Esophagus muscularis mucosa (tissue), 4 donors: ENCODE measurements around the gene TCF7L2. TPM values are rescaled to one million over a fixed set of nuclear protein-coding genes. Genes with fewer than 3 reads are reported as not detected.

Source experiments
- DNase-seq: peaks from one replicate; pipeline ENCODE4 v3.0.0-alpha.2; 2017; ENCODE audit errors: extremely low spot score
- H3K27ac ChIP-seq, 4 donors: fragments of 200-600 bp; sonication (generic); replicated peaks in 1 of 4; 1 replicate in 3 of 4; 2 replicates in 1 of 4; pipeline ENCODE4 v1.5.1; 2016 to 2019; ENCODE audit warnings: mild to moderate bottlenecking in 1 of 4
- H3K27me3 ChIP-seq, 4 donors: fragments of 200-600 bp; sonication (generic); one replicate each; pipeline versions ENCODE4 v1.5.1 to v1.6.0; 2016 to 2019
- H3K36me3 ChIP-seq, 4 donors: fragments of 200-600 bp; sonication (generic); one replicate each; pipeline ENCODE4 v1.5.1; 2016 to 2019
- H3K4me1 ChIP-seq, 4 donors: fragments of 200-600 bp; sonication (generic); one replicate each; pipeline ENCODE4 v1.5.1; 2016 to 2019
- H3K4me3 ChIP-seq, 4 donors: fragments of 200-600 bp; sonication (generic); 1 replicate in 2 of 4; 2 replicates in 2 of 4; pipeline ENCODE4 v1.5.1; 2016 to 2019; ENCODE audit warnings: mild to moderate bottlenecking in 4 of 4, moderate library complexity in 1 of 4
- H3K9me3 ChIP-seq, 4 donors: fragments of 200-600 bp; sonication (generic); 1 replicate in 3 of 4; 2 replicates in 1 of 4; pipeline ENCODE4 v1.5.1; 2016 to 2019
- EP300 ChIP-seq: sonication (generic); formaldehyde crosslinking; IDR thresholded peaks from one replicate; pipeline ENCODE4 v1.6.1; 2017; ENCODE audit warnings: antibody characterized with exemption
- POLR2A ChIP-seq: fragments of 450-650 bp; IDR thresholded peaks from one replicate; pipeline ENCODE4 v1.6.1; 2017; ENCODE audit warnings: antibody characterized with exemption, moderate library complexity, mild to moderate bottlenecking, low read depth
- POLR2AphosphoS5 ChIP-seq, 2 donors: sonication (generic); formaldehyde crosslinking; IDR thresholded peaks; one replicate each; pipeline ENCODE4 v1.6.1; 2017; ENCODE audit warnings: antibody characterized with exemption in 2 of 2
- WGBS: methylation state at CpG from one replicate; pipeline ENCODE4 v1.1.5; 2018; 5-methylcytosine and 5-hydroxymethylcytosine counted together
- intact Hi-C: fragments of 100-400 bp; cut with DNase I; formaldehyde crosslinking; loops from one replicate; pipeline ENCODE4 v1.15.1; 2023
- total RNA-seq, 4 donors: library from RNA; depleted of rRNA; stranded (reverse); fragments of >200 nt; gene quantifications; one replicate each; pipeline versions ENCODE4 v1.1.0 to v1.2.1, GENCODE V29; 2016
- TF ChIP-seq, protein P1 (sequence below), 3 experiments: fragments of 200-600 bp in 2 of 3; fragments of 450-650 bp in 1 of 3; sonication (generic) in 2 of 3; IDR thresholded peaks; one replicate each; pipeline ENCODE4 v1.5.1; 2017 to 2019; ENCODE audit warnings: antibody characterized with exemption in 3 of 3, mild to moderate bottlenecking in 2 of 3, moderate library complexity in 1 of 3

TCF7L2 gene
- total RNA-seq, 4 donors from 2014 or later, result 7.8 to 24.1 (median 19.2) TPM

DNA sequence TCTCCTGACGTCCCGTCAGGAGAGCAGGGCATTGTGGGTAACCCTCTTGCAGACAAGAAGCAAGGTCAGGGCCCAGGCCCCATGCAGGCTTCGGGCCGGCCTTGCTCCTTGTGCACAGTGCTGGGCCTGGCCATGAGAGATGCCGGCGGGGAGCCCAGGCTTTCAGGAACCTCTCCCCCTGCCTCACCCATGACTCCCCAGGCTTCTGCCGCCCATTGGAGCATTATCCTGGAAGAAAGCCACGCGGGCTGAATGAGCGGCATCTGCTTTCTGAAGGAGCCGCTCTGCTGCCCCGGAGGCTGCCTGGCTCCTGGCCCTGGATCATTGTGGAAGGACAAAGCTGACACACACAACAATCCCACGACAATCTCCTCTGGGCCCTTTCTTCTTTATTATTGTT lies 233.5 kb downstream of the TCF7L2 start:
- H3K27ac ChIP-seq, result no peak overlapping the region
- peak; percentile 68 for DNase-seq

DNA sequence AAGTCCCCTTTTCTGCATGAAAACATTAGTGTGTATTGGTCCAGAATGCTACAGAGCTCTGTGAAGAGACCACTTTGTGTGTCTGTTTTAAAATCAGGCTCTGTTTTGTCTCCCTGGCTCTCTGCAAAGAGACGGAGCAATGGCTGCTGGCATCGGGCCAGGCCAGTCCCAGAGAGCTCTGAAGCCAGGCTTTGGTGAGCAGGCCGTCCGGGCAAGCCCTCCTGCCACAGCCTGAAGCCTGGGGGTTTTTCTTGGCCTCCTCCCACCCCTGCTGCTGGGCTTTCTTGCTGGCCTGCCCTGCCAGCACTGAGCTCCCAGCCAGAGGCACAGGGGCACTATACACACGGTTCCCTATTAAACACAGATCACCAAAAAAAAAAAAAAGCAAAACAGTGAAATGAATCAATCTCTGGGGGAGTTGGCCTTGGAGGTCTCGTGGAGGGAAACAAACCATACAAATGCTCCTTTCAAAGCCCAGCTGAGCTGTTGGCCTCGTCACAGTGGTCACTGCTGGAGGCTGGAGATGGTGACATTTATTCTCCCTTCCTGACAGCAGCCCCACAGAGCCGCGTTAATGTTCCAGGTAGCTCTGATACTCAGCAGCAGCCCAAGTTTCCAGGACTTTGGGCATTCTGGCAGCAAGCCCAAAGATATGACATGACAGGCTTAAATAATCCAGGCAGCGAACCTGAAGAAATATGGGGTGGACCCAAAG lies 237.2 kb downstream of the TCF7L2 start:
- H3K4me3 ChIP-seq, result no peak overlapping the region
- TF ChIP-seq POLR2A, result no peak
- TF ChIP-seq EP300, result no peak
- no peak for TF ChIP-seq POLR2AphosphoS5 (IDR thresholded peaks at IDR 0.05)
- TF ChIP-seq, protein P1, sequence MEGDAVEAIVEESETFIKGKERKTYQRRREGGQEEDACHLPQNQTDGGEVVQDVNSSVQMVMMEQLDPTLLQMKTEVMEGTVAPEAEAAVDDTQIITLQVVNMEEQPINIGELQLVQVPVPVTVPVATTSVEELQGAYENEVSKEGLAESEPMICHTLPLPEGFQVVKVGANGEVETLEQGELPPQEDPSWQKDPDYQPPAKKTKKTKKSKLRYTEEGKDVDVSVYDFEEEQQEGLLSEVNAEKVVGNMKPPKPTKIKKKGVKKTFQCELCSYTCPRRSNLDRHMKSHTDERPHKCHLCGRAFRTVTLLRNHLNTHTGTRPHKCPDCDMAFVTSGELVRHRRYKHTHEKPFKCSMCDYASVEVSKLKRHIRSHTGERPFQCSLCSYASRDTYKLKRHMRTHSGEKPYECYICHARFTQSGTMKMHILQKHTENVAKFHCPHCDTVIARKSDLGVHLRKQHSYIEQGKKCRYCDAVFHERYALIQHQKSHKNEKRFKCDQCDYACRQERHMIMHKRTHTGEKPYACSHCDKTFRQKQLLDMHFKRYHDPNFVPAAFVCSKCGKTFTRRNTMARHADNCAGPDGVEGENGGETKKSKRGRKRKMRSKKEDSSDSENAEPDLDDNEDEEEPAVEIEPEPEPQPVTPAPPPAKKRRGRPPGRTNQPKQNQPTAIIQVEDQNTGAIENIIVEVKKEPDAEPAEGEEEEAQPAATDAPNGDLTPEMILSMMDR (IDR thresholded peaks at IDR 0.05), result no peak
- no peaks in the 10 kb centered on the region for H3K9me3 ChIP-seq
- no peaks in the 10 kb centered on the region for H3K27me3 ChIP-seq
- H3K4me1 ChIP-seq, result peaks cover 0 to 4% (median 1%) of the 10 kb centered on the region in 4 donors
- intact Hi-C loops, result no loop called here
- WGBS, result 55% methylated on average over 10 of the region's 10 CpGs
- peak; percentile 78 for DNase-seq
- H3K36me3 ChIP-seq, result no peaks in the 10 kb centered on the region
- H3K27ac ChIP-seq, result no peak overlapping the region

More for the DNA sequence above, 233.5 kb downstream of the TCF7L2 start:
- 85% methylated on average over 8 of the region's 13 CpGs for WGBS
- no peaks in the 10 kb centered on the region for H3K36me3 ChIP-seq
- TF ChIP-seq, protein P1 (IDR thresholded peaks at IDR 0.05), result no peak
- TF ChIP-seq POLR2A, result no peak
- no peak for TF ChIP-seq EP300
- TF ChIP-seq POLR2AphosphoS5 (IDR thresholded peaks at IDR 0.05), result no peak
- no peak overlapping the region for H3K4me3 ChIP-seq
- no peaks in the 10 kb centered on the region for H3K9me3 ChIP-seq
- H3K4me1 ChIP-seq, result peaks cover 3 to 12% (median 7%) of the 10 kb centered on the region in 4 donors
- intact Hi-C loops, result no loop called here
- H3K27me3 ChIP-seq, result no peaks in the 10 kb centered on the region

DNA sequence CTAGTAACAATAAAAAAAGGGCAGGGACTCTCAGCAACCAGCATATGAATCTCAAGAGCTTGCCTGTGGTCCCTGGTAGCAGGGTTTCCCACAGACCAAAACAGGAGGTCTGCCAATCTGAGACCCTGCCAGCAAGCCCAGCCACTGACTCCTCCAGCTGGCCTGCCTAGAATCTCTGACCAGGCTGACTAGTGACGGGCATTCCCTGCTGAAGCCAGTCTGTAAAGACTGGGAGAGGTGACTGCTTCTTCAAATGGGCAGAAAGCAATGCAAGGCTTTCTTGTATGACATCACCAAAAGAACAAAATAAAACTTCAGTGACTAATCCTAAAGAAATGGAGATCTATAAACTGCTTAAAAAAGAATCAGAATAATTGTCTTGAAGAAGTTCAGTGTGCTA lies 249.4 kb downstream of the TCF7L2 start:
- Histone ChIP-seq H3K4me1 (no peaks in the 10 kb centered on the region), H3K27ac (no peak overlapping the region), H3K9me3 (peaks cover 0 to 21% (median 10%) of the 10 kb centered on the region in 4 donors), H3K36me3 (no peaks in the 10 kb centered on the region), H3K27me3 (no peaks in the 10 kb centered on the region), H3K4me3 (no peak overlapping the region)
- WGBS, result 80% methylated on average over 1 of the region's 1 CpG
- TF ChIP-seq POLR2AphosphoS5 (IDR thresholded peaks at IDR 0.05) (no peak), POLR2A (no peak), EP300 (no peak)
- TF ChIP-seq, protein P1 (IDR thresholded peaks at IDR 0.05), result no peak
- peak; percentile 74 for DNase-seq
- intact Hi-C loops, result no loop called here

DNA sequence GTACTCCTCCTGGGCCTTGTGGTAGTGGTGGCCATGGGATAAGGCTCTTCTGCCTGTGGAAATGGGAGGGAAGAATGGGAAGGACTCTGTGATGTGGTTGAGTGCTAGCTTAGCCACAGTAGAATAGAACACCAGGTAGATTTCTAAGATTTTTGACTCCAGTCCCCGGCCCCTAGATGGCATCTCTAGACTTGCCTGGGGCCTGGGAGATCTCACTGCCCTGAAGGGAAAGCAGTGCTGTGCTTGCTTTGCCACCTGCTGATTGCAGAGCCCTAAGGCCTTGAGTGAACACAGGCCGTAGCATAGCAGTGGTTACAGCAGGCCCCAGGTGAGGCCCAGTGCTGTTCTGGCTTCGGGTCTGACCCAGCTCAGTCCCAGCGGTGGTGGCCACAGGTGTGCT lies 252.0 kb downstream of the TCF7L2 start:
- Histone ChIP-seq H3K9me3 (peaks cover 0 to 42% (median 18%) of the 10 kb centered on the region in 4 donors), H3K4me1 (no peaks in the 10 kb centered on the region), H3K36me3 (no peaks in the 10 kb centered on the region), H3K4me3 (no peak overlapping the region), H3K27me3 (no peaks in the 10 kb centered on the region), H3K27ac (no peak overlapping the region)
- 89% methylated on average over 4 of the region's 4 CpGs for WGBS
- TF ChIP-seq EP300 (no peak), POLR2A (no peak), POLR2AphosphoS5 (IDR thresholded peaks at IDR 0.05) (no peak)
- TF ChIP-seq, protein P1 (IDR thresholded peaks at IDR 0.05), result no peak
- intact Hi-C loops, result no loop called here
- no peak for DNase-seq

DNA sequence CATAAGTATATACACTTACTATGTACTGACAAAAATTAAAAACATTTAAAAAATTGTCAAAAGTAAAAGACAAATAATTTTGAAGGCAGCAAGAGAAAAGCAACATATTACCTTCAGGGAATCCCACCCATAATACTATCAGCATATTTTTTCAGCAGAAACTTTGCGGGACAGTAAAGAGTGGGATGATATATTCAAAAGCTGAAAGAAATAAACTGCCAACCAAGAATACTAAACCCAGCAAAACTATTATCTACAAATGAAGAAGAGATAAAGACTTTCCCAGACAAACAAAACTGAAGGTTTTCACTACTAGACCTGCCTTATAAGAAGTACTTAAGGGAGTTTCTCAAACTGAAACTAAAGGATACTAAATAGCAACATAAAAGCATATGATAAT lies 257.9 kb downstream of the TCF7L2 start:
- peaks cover 0 to 47% (median 28%) of the 10 kb centered on the region in 4 donors for H3K9me3 ChIP-seq
- DNase-seq, result no peak
- intact Hi-C loops, result no loop called here
- H3K4me1 ChIP-seq, result no peaks in the 10 kb centered on the region
- H3K27me3 ChIP-seq, result no peaks in the 10 kb centered on the region
- no peak overlapping the region for H3K4me3 ChIP-seq
- no peak overlapping the region for H3K27ac ChIP-seq
- TF ChIP-seq, protein P1 (IDR thresholded peaks at IDR 0.05), result no peak
- TF ChIP-seq POLR2AphosphoS5 (IDR thresholded peaks at IDR 0.05) (no peak), POLR2A (no peak), EP300 (no peak)
- H3K36me3 ChIP-seq, result no peaks in the 10 kb centered on the region
- 89% methylated on average over 1 of the region's 1 CpG for WGBS
